K562 (cell line): ENCODE data around the gene PARD6B. TPM values are rescaled to one million over a fixed set of nuclear protein-coding genes. Genes with fewer than 3 reads are reported as not detected.
A peak's percentile ranks its signal among the peaks of the same experiment; 100 is the strongest.

ENCODE experiments used
- CBX1 ChIP-seq: sonication (generic); IDR thresholded peaks from 2 replicates; pipeline ENCODE4 v1.6.1; 2016; ENCODE audit warnings: antibody characterized with exemption, low read depth, mild to moderate bottlenecking
- CBX3 ChIP-seq, 2 experiments: IDR thresholded peaks; 1 replicate in 1 of 2; 2 replicates in 1 of 2; pipeline ENCODE4 v1.6.1; 2012; ENCODE audit warnings: inconsistent platforms in 2 of 2, low read length in 2 of 2, borderline replicate concordance in 1 of 2, control low read depth in 1 of 2
- CHD4 ChIP-seq: fragments of 200-600 bp; sonication (generic); IDR thresholded peaks from 3 replicates; pipeline ENCODE4 v1.6.1; 2012; ENCODE audit warnings: low read depth, mild to moderate bottlenecking, mixed read lengths, low read length, inconsistent platforms; ENCODE audit not compliant: insufficient read depth, insufficient replicate concordance, poor library complexity, severe bottlenecking
- ETS1 ChIP-seq: conservative IDR thresholded peaks from 2 replicates; pipeline ENCODE4 v1.6.1; 2011; ENCODE audit warnings: low read depth, mild to moderate bottlenecking, low read length; ENCODE audit not compliant: control insufficient read depth
- FOSL1 ChIP-seq: fragments of 200-800 bp; sonication (Bioruptor generic); conservative IDR thresholded peaks from 2 replicates; pipeline ENCODE4 v1.6.1; 2016; ENCODE audit warnings: missing genetic modification characterization, missing compliant biosample characterization
- HMG20A ChIP-seq: fragments of 450-650 bp; formaldehyde crosslinking; conservative IDR thresholded peaks from 2 replicates; pipeline ENCODE4 v1.4.0; 2020; ENCODE audit warnings: mild to moderate bottlenecking, mixed read lengths
- IFI16 ChIP-seq: fragments of 250-450 bp; sonication (Bioruptor Pico); IDR thresholded peaks from 2 replicates; pipeline ENCODE4 v2.1.2; 2022; ENCODE audit warnings: mild to moderate bottlenecking, inconsistent platforms
- KDM2B ChIP-seq: fragments of 250-450 bp; sonication (Bioruptor Pico); IDR thresholded peaks from 2 replicates; pipeline ENCODE4 v1.8.0; 2021; ENCODE audit warnings: mild to moderate bottlenecking, moderate library complexity
- NEUROD1 ChIP-seq: fragments of 150-350 bp; IDR thresholded peaks from 2 replicates; pipeline ENCODE4 v1.6.1; 2014; ENCODE audit warnings: borderline replicate concordance, low read length, low read depth; ENCODE audit not compliant: partially characterized antibody
- NFIC ChIP-seq: fragments of 450-650 bp; IDR thresholded peaks from 2 replicates; pipeline ENCODE4 v1.6.1; 2017; ENCODE audit warnings: mild to moderate bottlenecking, inconsistent platforms
- PRPF4 ChIP-seq: fragments of 200-400 bp; formaldehyde crosslinking; IDR thresholded peaks from one replicate; pipeline ENCODE4 v1.6.1; 2017; ENCODE audit warnings: low read length, low read depth, mild to moderate bottlenecking; ENCODE audit not compliant: insufficient read depth, poor library complexity, severe bottlenecking
- RB1 ChIP-seq: fragments of 450-650 bp; IDR thresholded peaks from 2 replicates; pipeline ENCODE4 v1.6.1; 2017; ENCODE audit warnings: low read depth, mild to moderate bottlenecking
- RBM17 ChIP-seq: fragments of 200-400 bp; formaldehyde crosslinking; IDR thresholded peaks from 2 replicates; pipeline ENCODE4 v1.6.1; 2017; ENCODE audit warnings: low read depth, mild to moderate bottlenecking, low read length, borderline replicate concordance
- RBM25 ChIP-seq: fragments of 200-400 bp; formaldehyde crosslinking; IDR thresholded peaks from 2 replicates; pipeline ENCODE4 v1.6.1; 2018; ENCODE audit warnings: low read length, low read depth, moderate library complexity; ENCODE audit not compliant: severe bottlenecking
- SMAD4 ChIP-seq: fragments of 250-450 bp; sonication (Bioruptor Pico); conservative IDR thresholded peaks from 2 replicates; pipeline ENCODE4 v1.8.0; 2021; ENCODE audit warnings: inconsistent platforms, mild to moderate bottlenecking, moderate library complexity
- STAG1 ChIP-seq: sonication (generic); formaldehyde crosslinking; IDR thresholded peaks from 2 replicates; pipeline ENCODE4 v1.5.0; 2020; ENCODE audit warnings: missing genetic modification reagents, borderline replicate concordance
- USF2 ChIP-seq: sonication (generic); formaldehyde crosslinking; IDR thresholded peaks from 2 replicates; pipeline ENCODE4 v1.5.0; 2020; ENCODE audit warnings: missing genetic modification reagents
- ZBTB34 ChIP-seq: fragments of 250-450 bp; sonication (Bioruptor Pico); IDR thresholded peaks from 2 replicates; pipeline ENCODE4 v1.8.0; 2021; ENCODE audit warnings: mild to moderate bottlenecking, moderate library complexity
- ZNF277 ChIP-seq: fragments of 250-450 bp; sonication (Bioruptor Pico); IDR thresholded peaks from 2 replicates; pipeline ENCODE4 v1.8.0; 2022; ENCODE audit warnings: inconsistent platforms, mild to moderate bottlenecking, moderate library complexity, borderline replicate concordance
- ZNF561 ChIP-seq: fragments of 450-650 bp; formaldehyde crosslinking; conservative IDR thresholded peaks from 2 replicates; pipeline ENCODE4 v1.4.0; 2020; ENCODE audit warnings: mild to moderate bottlenecking, moderate library complexity
- ZNF668 ChIP-seq: fragments of 250-450 bp; sonication (Bioruptor Pico); IDR thresholded peaks from 2 replicates; pipeline ENCODE4 v1.8.0; 2022; ENCODE audit warnings: mild to moderate bottlenecking, inconsistent platforms
- polyA plus RNA-seq, 8 experiments: library from polyadenylated mRNA; depleted of rRNA in 4 of 8; stranded (reverse) in 5 of 8; unstranded in 3 of 8; fragments of >200 nt; fragmentation: Nextera tagmentation in 2 of 8; fragmentation: Illumina TruSeq in 1 of 8; extraction: Ambion mirVana in 2 of 8; extraction: Trizol in 1 of 8; gene quantifications; 2 replicates each; pipeline versions ENCODE4 v1.2.1 to v1.2.3, GENCODE V29; 2011 to 2014; ENCODE audit warnings: inconsistent platforms in 1 of 8, missing spikeins in 1 of 8
- total RNA-seq, 7 experiments: library from RNA; depleted of rRNA in 6 of 7; stranded (reverse); fragments of >200 nt in 6 of 7; fragmentation: Illumina TruSeq in 2 of 7; extraction: Trizol in 2 of 7; gene quantifications; 2 replicates each; pipeline versions ENCODE4 v1.2.1 to v1.2.3, GENCODE V29; 2011 to 2021; ENCODE audit warnings: low replicate concordance in 1 of 7

Gene PARD6B
- total and polyA plus RNA-seq, 9 of the 15 experiments (the other 6 are each of a cell fraction or from before 2014, with no cell fraction given): 1.7 to 12.3 (median 5.5) TPM

GRCh38 chr20:50788045-50788991 lies 56.9 kb downstream of the PARD6B start (continued):
- TF ChIP-seq CHD4: no peak
- TF ChIP-seq ZNF668 (CRISPR knock-in tag): no peak
- TF ChIP-seq ZNF561 (CRISPR knock-in tag): no peak
- no peak for TF ChIP-seq ZBTB34 (CRISPR knock-in tag)
- TF ChIP-seq FOSL1: 0 out of 2 replicates have a peak, but pooled peaks have one; percentile 17
- peak; percentile 17; the same call in 1 of the 2 replicates for TF ChIP-seq NFIC
- no peak; the same call in 1 of the 2 replicates for TF ChIP-seq STAG1 (CRISPR knock-in tag)
- TF ChIP-seq RBM25: no peak
- no peak for TF ChIP-seq HMG20A
- no peak for TF ChIP-seq CBX3 (IDR thresholded peaks at IDR 0.05; ENCODE audit: borderline replicate concordance in 1 of 2, low read length in 2 of 2)
- no peak for TF ChIP-seq ZNF277 (CRISPR knock-in tag)
- TF ChIP-seq ETS1: no peak
- TF ChIP-seq USF2 (CRISPR knock-in tag): no peak
- no peak for TF ChIP-seq PRPF4
- TF ChIP-seq KDM2B (CRISPR knock-in tag): no peak
- TF ChIP-seq NEUROD1: no peak
- TF ChIP-seq IFI16 (CRISPR knock-in tag): no peak
- no peak for TF ChIP-seq RBM17
- no peak; the same call in 1 of the 2 replicates for TF ChIP-seq RB1
- TF ChIP-seq CBX1: no peak
- no peak for TF ChIP-seq SMAD4 (CRISPR knock-in tag)
